ENCODE measurements around the gene OPCML.

Gene OPCML

GRCh38 chr11:133382131-133382812, 150.0 kb downstream of the OPCML start:
- TF ChIP-seq CTCF (IDR thresholded peaks at IDR 0.05; ENCODE audit: unreplicated experiment in 3 of 3) = no peak
- Mint-ChIP-seq H3K4me1 (peaks cover 54% of the 10 kb centered on the region), H3K27ac (no peak overlapping the region), H3K27me3 (ENCODE audit: low read depth) (peaks cover 43% of the 10 kb centered on the region), H3K9me3 (no peaks in the 10 kb centered on the region), H3K36me3 (ENCODE audit: low read depth) (no peaks in the 10 kb centered on the region), H3K4me3 (no peak overlapping the region)

- no peak overlapping the region for H3K4me3 Mint-ChIP-seq
- peaks cover 39% of the 10 kb centered on the region for H3K27me3 Mint-ChIP-seq (ENCODE audit: low read depth)
- H3K9me3 Mint-ChIP-seq = no peaks in the 10 kb centered on the region
- peaks cover 48% of the 10 kb centered on the region for H3K4me1 Mint-ChIP-seq
- no peak overlapping the region for H3K27ac Mint-ChIP-seq
- no peaks in the 10 kb centered on the region for H3K36me3 Mint-ChIP-seq (ENCODE audit: low read depth)
- TF ChIP-seq CTCF (IDR thresholded peaks at IDR 0.05; ENCODE audit: unreplicated experiment in 3 of 3) = no peak
Observed at GRCh38 chr11:133381761-133382130, 150.6 kb downstream of the OPCML start.

- no peak for TF ChIP-seq CTCF (IDR thresholded peaks at IDR 0.05; ENCODE audit: unreplicated experiment in 3 of 3)
- peak overlapping the region in 2 of 3 experiments; percentile 26 to 36 for H3K27ac Mint-ChIP-seq
- peaks cover 16% of the 10 kb centered on the region for H3K27me3 Mint-ChIP-seq (ENCODE audit: low read depth)
- H3K4me3 Mint-ChIP-seq = no peak overlapping the region
- peaks cover 6% of the 10 kb centered on the region for H3K4me1 Mint-ChIP-seq
- H3K9me3 Mint-ChIP-seq = no peaks in the 10 kb centered on the region
- H3K36me3 Mint-ChIP-seq (ENCODE audit: low read depth) = no peaks in the 10 kb centered on the region
Observed at GRCh38 chr11:133366147-133366546, 166.2 kb downstream of the OPCML start.

GRCh38 chr11:133362916-133363315, 169.4 kb downstream of the OPCML start:
- no peak for TF ChIP-seq CTCF (IDR thresholded peaks at IDR 0.05; ENCODE audit: unreplicated experiment in 3 of 3)
- H3K4me3 Mint-ChIP-seq = no peak overlapping the region
- H3K4me1 Mint-ChIP-seq = peaks cover 6% of the 10 kb centered on the region
- no peaks in the 10 kb centered on the region for H3K36me3 Mint-ChIP-seq (ENCODE audit: low read depth)
- peaks cover 31% of the 10 kb centered on the region for H3K27me3 Mint-ChIP-seq (ENCODE audit: low read depth)
- no peaks in the 10 kb centered on the region for H3K9me3 Mint-ChIP-seq
- no peak overlapping the region for H3K27ac Mint-ChIP-seq

- no peak overlapping the region for H3K27ac Mint-ChIP-seq
- no peak overlapping the region for H3K4me3 Mint-ChIP-seq
- H3K36me3 Mint-ChIP-seq (ENCODE audit: low read depth) = no peaks in the 10 kb centered on the region
- H3K9me3 Mint-ChIP-seq = no peaks in the 10 kb centered on the region
- H3K27me3 Mint-ChIP-seq (ENCODE audit: low read depth) = peaks cover 36% of the 10 kb centered on the region
- no peak for TF ChIP-seq CTCF (IDR thresholded peaks at IDR 0.05; ENCODE audit: unreplicated experiment in 3 of 3)
- peaks cover 6% of the 10 kb centered on the region for H3K4me1 Mint-ChIP-seq
Observed at GRCh38 chr11:133362156-133362555, 170.1 kb downstream of the OPCML start.

GRCh38 chr11:133361689-133361994, 170.7 kb downstream of the OPCML start:
- no peak overlapping the region for H3K27ac Mint-ChIP-seq

More at GRCh38 chr11:133361689-133361994, 170.7 kb downstream of the OPCML start:
- no peak overlapping the region for H3K4me3 Mint-ChIP-seq
- TF ChIP-seq CTCF (IDR thresholded peaks at IDR 0.05; ENCODE audit: unreplicated experiment in 3 of 3) = no peak
- no peaks in the 10 kb centered on the region for H3K9me3 Mint-ChIP-seq
- H3K27me3 Mint-ChIP-seq (ENCODE audit: low read depth) = peaks cover 36% of the 10 kb centered on the region
- no peaks in the 10 kb centered on the region for H3K36me3 Mint-ChIP-seq (ENCODE audit: low read depth)
- peaks cover 6% of the 10 kb centered on the region for H3K4me1 Mint-ChIP-seq
